SKM-1 (cell line): Measurements from ENCODE around the gene TXNRD2.
"Not testable (repeated sequence)": the region's sequence is repeated elsewhere in the genome, so short reads cannot be mapped to it uniquely, and the experiment has no call there.

Experiments used
- DNase-seq: peaks from one replicate; lab custom pipeline; 2025; ENCODE audit not compliant: unreplicated experiment; lab: John Stamatoyannopoulos, UW

Gene TXNRD2

GRCh38 chr22:19848298-19849224, 93.1 kb downstream of the TXNRD2 start:
- DNase-seq: no peak

DNA sequence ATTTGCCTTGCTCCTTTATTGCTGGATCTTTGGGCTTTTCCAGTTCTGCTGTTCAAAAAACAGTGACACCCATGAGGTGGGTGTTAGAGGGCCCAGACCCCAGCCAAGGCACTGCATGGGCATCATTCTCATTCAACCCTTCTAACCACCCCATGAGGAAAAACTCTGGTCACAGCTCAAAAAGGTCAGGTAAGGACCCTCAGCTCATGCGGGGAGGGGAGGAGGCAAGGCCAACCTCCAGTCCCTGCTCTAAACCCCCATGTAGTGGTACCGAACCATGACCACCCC, 94.3 kb downstream of the TXNRD2 start:
- DNase-seq: no peak

DNA sequence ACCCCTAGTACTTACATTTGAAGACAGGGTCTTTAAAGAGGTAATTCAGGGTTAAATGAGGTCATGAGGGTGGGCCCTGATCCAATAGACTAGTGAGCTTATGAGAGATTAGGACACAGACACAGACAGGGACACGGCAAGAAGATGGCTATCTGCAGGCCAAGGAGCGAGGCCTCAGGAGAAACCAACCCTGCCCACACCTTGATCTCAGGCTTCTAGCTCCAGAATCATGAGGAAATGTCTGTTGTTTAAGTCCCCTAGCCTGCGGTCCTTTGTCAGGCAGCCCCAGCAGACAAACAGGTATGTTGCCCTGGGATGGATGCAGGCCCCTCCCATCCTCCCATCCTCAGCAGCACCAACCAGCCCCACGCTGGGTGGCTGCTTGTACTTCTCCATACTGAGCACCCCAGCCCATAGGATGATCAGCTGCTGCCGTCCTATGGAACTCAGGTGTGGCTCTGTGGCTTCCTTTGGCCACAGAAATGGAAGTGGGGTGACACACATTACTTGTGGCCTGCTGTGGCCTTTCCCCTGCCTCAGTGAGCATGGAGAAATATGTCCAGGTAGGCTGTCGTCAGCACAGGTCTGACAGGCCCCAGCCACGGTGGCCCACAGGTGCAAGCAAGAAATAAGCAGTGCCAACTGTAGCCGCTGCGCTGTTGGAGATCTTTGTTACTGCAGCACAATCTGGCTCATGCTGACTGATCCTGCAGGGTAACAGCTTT, 94.8 kb downstream of the TXNRD2 start:
- no peak for DNase-seq

- DNase-seq: no peak
Observed at GRCh38 chr22:19845054-19845722, 96.4 kb downstream of the TXNRD2 start.

DNA sequence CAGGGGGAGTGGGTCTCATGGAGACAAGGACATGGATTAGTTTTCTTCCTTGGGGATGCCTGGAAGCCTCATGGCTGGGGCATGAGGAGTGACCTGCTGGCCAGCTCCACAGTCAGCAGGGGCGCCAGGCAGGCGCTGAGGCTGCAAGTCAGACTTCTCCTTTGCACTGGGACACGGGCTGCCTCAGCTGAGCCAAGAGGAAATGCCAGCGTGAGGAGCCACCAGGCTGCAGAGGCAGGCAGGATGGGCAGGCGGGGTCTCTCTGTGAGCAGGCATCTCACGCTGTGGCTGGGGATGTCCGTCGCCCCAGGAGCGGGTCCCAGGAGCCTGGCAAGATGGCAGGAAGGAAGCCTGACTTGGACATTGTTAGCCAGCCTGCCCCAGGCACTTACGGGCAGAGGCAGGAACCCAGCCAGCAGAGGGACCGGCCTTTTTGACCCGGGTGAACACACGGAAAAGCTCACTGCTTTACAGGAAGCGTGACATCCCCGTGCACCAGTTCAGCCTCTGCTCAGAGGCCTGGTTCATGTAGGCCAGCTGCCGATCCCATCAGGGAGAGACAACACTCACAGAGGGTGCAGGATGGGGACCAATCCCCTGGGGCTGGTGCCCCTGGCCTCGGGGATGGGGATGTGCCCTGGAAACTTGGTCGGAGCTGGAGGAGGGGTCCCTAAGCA, 97.1 kb downstream of the TXNRD2 start:
- DNase-seq: no peak

GRCh38 chr22:19843857-19844376, 97.7 kb downstream of the TXNRD2 start:
- DNase-seq: no peak

GRCh38 chr22:19843107-19843856, 98.3 kb downstream of the TXNRD2 start:
- DNase-seq: no peak

- DNase-seq: no peak
Observed at GRCh38 chr22:19842393-19843106, 99.1 kb downstream of the TXNRD2 start.

GRCh38 chr22:19841641-19842392, 99.8 kb downstream of the TXNRD2 start:
- no peak for DNase-seq

GRCh38 chr22:19840955-19841640, 100.5 kb downstream of the TXNRD2 start:
- no peak for DNase-seq

DNA sequence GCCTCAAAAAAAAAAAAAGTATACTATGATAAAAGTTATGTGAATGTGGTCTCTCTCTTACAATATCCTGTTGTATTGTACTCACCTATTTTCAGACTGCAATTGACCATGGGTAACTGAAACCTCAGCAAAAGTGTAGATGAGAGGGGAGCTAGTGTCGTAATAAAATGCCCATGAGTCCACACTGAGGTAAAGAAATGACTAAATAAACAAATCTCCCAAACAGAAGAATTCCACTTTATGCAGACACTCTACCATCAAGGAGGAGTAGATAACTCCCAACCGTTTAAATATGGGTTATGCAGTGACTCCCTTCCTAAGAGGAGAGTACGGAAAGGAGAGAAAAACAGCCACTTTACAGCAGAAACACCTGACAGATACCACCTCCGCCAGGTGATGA, 101.6 kb downstream of the TXNRD2 start:
- DNase-seq: no peak

GRCh38 chr22:19837915-19838314, 103.7 kb downstream of the TXNRD2 start:
- DNase-seq: no peak

GRCh38 chr22:19836512-19836911, 105.1 kb downstream of the TXNRD2 start:
- DNase-seq: no peak

GRCh38 chr22:19834599-19834998, 107.0 kb downstream of the TXNRD2 start:
- no peak for DNase-seq

GRCh38 chr22:19833327-19833726, 108.3 kb downstream of the TXNRD2 start:
- DNase-seq: not testable (repeated sequence)

DNA sequence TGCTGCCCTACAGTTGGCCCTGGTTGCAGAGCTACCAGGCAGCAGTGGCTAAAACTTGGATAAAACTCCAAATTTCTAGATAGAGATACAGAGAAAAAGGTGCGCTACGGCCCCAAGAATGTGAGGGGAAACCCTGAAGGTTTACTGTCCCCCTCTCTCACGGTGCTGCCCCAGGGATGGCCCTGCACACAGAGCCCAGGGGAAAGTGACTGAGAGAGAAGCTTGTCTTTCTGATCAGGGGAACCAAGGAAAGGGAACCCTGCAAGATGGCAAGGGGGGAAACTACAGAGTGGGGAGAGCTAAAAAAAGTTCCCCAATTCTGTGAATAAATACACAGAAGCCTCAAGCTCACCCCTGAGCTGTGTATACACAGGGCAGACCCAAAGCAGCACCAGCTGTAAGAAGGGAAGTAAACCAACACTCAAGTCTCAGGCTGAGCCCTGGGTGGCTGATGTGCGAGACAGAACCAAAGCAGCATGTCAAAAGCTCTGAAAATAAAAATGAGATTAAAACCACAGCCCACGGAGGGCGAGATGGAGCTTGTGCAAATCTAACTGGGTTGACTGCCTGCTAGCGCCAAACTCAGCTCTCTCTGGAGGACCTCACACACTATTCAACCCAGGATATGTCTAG, 109.0 kb downstream of the TXNRD2 start:
- DNase-seq: no peak

GRCh38 chr22:19831979-19832378, 109.6 kb downstream of the TXNRD2 start:
- DNase-seq: not testable (repeated sequence)

GRCh38 chr22:19831016-19831415, 110.6 kb downstream of the TXNRD2 start:
- no peak for DNase-seq
